Keratinocyte (primary cell): ENCODE data around the gene TMTC3. TPM values are rescaled to one million over a fixed set of nuclear protein-coding genes. Genes with fewer than 3 reads are reported as not detected.
A peak's percentile ranks its signal among the peaks of the same experiment; 100 is the strongest.

Experiments
- DNase-seq: peaks from one replicate; pipeline ENCODE4 v3.0.0-alpha.2; 2011; ENCODE audit warnings: low read depth, missing footprints, low spot score
- FAIRE-seq: peaks from 2 replicates; lab custom pipeline; 2011; peaks lifted over from hg19 to GRCh38; lab: Jason Lieb, UNC
- H2AFZ ChIP-seq: 2 replicates; pipeline ENCODE4 v1.6.0; 2012; ENCODE audit warnings: low read length, control low read depth, inconsistent platforms; ENCODE audit not compliant: control insufficient read depth
- H3K27ac ChIP-seq: 2 replicates; pipeline ENCODE4 v1.5.1; 2011; ENCODE audit warnings: low read length; ENCODE audit not compliant: control insufficient read depth, insufficient read depth
- H3K27me3 ChIP-seq: 3 replicates; pipeline ENCODE4 v1.6.0; 2011; ENCODE audit warnings: low read length; ENCODE audit not compliant: control insufficient read depth, insufficient read depth; ENCODE audit errors: extremely low read depth
- H3K36me3 ChIP-seq, 2 experiments: 2 replicates in 1 of 2; 3 replicates in 1 of 2; pipeline ENCODE4 v1.5.1; 2011; ENCODE audit warnings: low read length in 2 of 2, mild to moderate bottlenecking in 1 of 2; ENCODE audit not compliant: control insufficient read depth in 2 of 2, insufficient read depth in 2 of 2; ENCODE audit errors: extremely low read depth in 1 of 2
- H3K4me1 ChIP-seq: 3 replicates; pipeline ENCODE4 v1.5.1; 2011; ENCODE audit warnings: low read length; ENCODE audit not compliant: control insufficient read depth, insufficient read depth; ENCODE audit errors: extremely low read depth
- H3K4me2 ChIP-seq: 3 replicates; pipeline ENCODE4 v1.6.0; 2011; ENCODE audit warnings: low read depth, low read length; ENCODE audit not compliant: control insufficient read depth, insufficient read depth; ENCODE audit errors: extremely low read depth
- H3K4me3 ChIP-seq, 3 experiments: fragments of 200-600 bp in 1 of 3; sonication (generic) in 1 of 3; 2 replicates in 2 of 3; 3 replicates in 1 of 3; pipeline ENCODE4 v1.5.1; 2011 to 2016; ENCODE audit warnings: low read length in 3 of 3, mild to moderate bottlenecking in 3 of 3, control low read depth in 2 of 3, inconsistent platforms in 1 of 3, low read depth in 1 of 3, mixed read lengths in 1 of 3, mixed run types in 1 of 3, moderate library complexity in 1 of 3; ENCODE audit not compliant: control insufficient read depth in 2 of 3, insufficient read depth in 2 of 3; ENCODE audit errors: extremely low read depth in 1 of 3
- H3K79me2 ChIP-seq: 2 replicates; pipeline ENCODE4 v1.6.0; 2012; ENCODE audit warnings: low read length; ENCODE audit not compliant: control insufficient read depth, insufficient read depth
- H3K9ac ChIP-seq: 3 replicates; pipeline ENCODE4 v1.6.0; 2011; ENCODE audit warnings: low read length; ENCODE audit not compliant: control insufficient read depth, insufficient read depth; ENCODE audit errors: extremely low read depth
- H3K9me1 ChIP-seq: 3 replicates; pipeline ENCODE4 v1.6.0; 2011; ENCODE audit warnings: low read length; ENCODE audit not compliant: control insufficient read depth, insufficient read depth; ENCODE audit errors: extremely low read depth
- H3K9me3 ChIP-seq: 2 replicates; pipeline ENCODE4 v1.5.1; 2012; ENCODE audit warnings: low read depth, low read length; ENCODE audit not compliant: control insufficient read depth
- H4K20me1 ChIP-seq: 3 replicates; pipeline ENCODE4 v1.6.0; 2011; ENCODE audit warnings: low read length; ENCODE audit not compliant: control insufficient read depth, insufficient read depth; ENCODE audit errors: extremely low read depth
- CTCF ChIP-seq, 3 experiments: IDR thresholded peaks in 1 of 3; conservative IDR thresholded peaks in 1 of 3; optimal IDR thresholded peaks in 1 of 3; 2 replicates in 2 of 3; 3 replicates in 1 of 3; pipeline versions ENCODE3 to v1.5.1; 2011; ENCODE audit warnings: low read length in 3 of 3, mild to moderate bottlenecking in 3 of 3, moderate library complexity in 2 of 3, control low read depth in 1 of 3, inconsistent platforms in 1 of 3; ENCODE audit not compliant: insufficient read depth in 2 of 3; ENCODE audit errors: extremely low read depth in 1 of 3
- EZH2 ChIP-seq: IDR thresholded peaks from one replicate; pipeline ENCODE4 v1.6.1; 2012; ENCODE audit warnings: inconsistent platforms, mild to moderate bottlenecking, low read length, moderate library complexity
- dilution Hi-C: fragments of 300-500 bp; cut with MboI; formaldehyde crosslinking; loops from one replicate; pipeline ENCODE4 v1.7.0; 2020; ENCODE audit warnings: low sequenced_read_pairs; ENCODE audit not compliant: extremely low pct_ligation_motif_present
- polyA plus RNA-seq, 5 experiments: library from polyadenylated mRNA; depleted of rRNA in 3 of 5; stranded (reverse) in 3 of 5; stranded (forward) in 1 of 5; unstranded in 1 of 5; fragments of >200 nt; gene quantifications; 1 replicate in 1 of 5; 2 replicates in 3 of 5; 3 replicates in 1 of 5; pipeline versions ENCODE4 v1.2.1 to v1.2.3, GENCODE V29; 2011 to 2012; ENCODE audit warnings: missing spikeins in 2 of 5, low read depth in 1 of 5, low replicate concordance in 1 of 5

Gene TMTC3
- polyA plus RNA-seq, 1 donor (not counting 4 experiments of a cell fraction or from before 2014, with no cell fraction given), result 35.1 TPM

- H3K9ac ChIP-seq, result peak overlapping the region; percentile 93
- H3K27ac ChIP-seq, result peak overlapping the region; percentile 89
- DNase-seq (no peak), FAIRE-seq (no peak)
- H3K4me1 ChIP-seq, result peaks cover 35% of the 10 kb centered on the region
- H3K36me3 ChIP-seq, result peaks cover 0 to 3% of the 10 kb centered on the region in 2 experiments
- dilution Hi-C loops, result no loop called here
- H3K27me3 ChIP-seq, result no peaks in the 10 kb centered on the region
- peaks cover 29% of the 10 kb centered on the region for H3K79me2 ChIP-seq
- peak overlapping the region; percentile 91 for H3K4me2 ChIP-seq
- no peaks in the 10 kb centered on the region for H3K9me1 ChIP-seq
- no peaks in the 10 kb centered on the region for H4K20me1 ChIP-seq
- no peak for TF ChIP-seq EZH2
- no peak for TF ChIP-seq CTCF (optimal IDR thresholded peaks at IDR 0.05 in 1 of 3, IDR thresholded peaks at IDR 0.05 in 1 of 3, conservative IDR thresholded peaks at IDR 0.05 in 1 of 3; ENCODE audit: extremely low read depth in 1 of 3, insufficient read depth in 2 of 3, low read length in 3 of 3)
- peak overlapping the region; percentile 65 to 94 (median 83) for H3K4me3 ChIP-seq
- peak overlapping the region; percentile 98 for H2AFZ ChIP-seq
- H3K9me3 ChIP-seq, result no peaks in the 10 kb centered on the region
Measured at GRCh38 chr12:88141425-88141773, 708 bp upstream of the TMTC3 start.

- H3K4me1 ChIP-seq, result peaks cover 36% of the 10 kb centered on the region
- FAIRE-seq, result no peak
Measured at GRCh38 chr12:88142610-88142991, 494 bp downstream of the TMTC3 start.

More at GRCh38 chr12:88142610-88142991, 494 bp downstream of the TMTC3 start:
- no peak for DNase-seq
- Histone ChIP-seq H3K4me2 (peak overlapping the region; percentile 74), H3K27me3 (no peaks in the 10 kb centered on the region), H2AFZ (peak overlapping the region; percentile 92), H4K20me1 (no peaks in the 10 kb centered on the region), H3K36me3 (no peaks in the 10 kb centered on the region), H3K4me3 (peak overlapping the region; percentile 65 to 94 (median 83)), H3K9me1 (no peaks in the 10 kb centered on the region), H3K9me3 (no peaks in the 10 kb centered on the region), H3K9ac (peak overlapping the region; percentile 93), H3K27ac (peak overlapping the region; percentile 89), H3K79me2 (peaks cover 32% of the 10 kb centered on the region)
- no peak for TF ChIP-seq CTCF (optimal IDR thresholded peaks at IDR 0.05 in 1 of 3, IDR thresholded peaks at IDR 0.05 in 1 of 3, conservative IDR thresholded peaks at IDR 0.05 in 1 of 3; ENCODE audit: extremely low read depth in 1 of 3, insufficient read depth in 2 of 3, low read length in 3 of 3)
- no peak for TF ChIP-seq EZH2
- dilution Hi-C loops, result no loop called here
